Activated CD4-positive, alpha-beta T cell treated with anti-CD3 and anti-CD28 coated beads for 1 hour (primary cell): ENCODE measurements around the gene LYRM1.
"Not testable (repeated sequence)": the region's sequence is repeated elsewhere in the genome, so short reads cannot be mapped to it uniquely, and the experiment has no call there.

ENCODE experiments used
- DNase-seq: peaks from one replicate; pipeline ENCODE4 v3.0.0-alpha.2; 2020

Gene LYRM1

GRCh38 chr16:20900299-20901067 lies at the start of gene LYRM1, which contains the start of gene DCUN1D3:
TSS of gene LYRM1 (plus strand) at chr16:20900771. CDS start at chr16:20915556, 14,785 bp downstream.
TSS of gene DCUN1D3 (minus strand) at chr16:20900358. CDS start at chr16:20862538, 37,820 bp downstream.
- peak; percentile 77 for DNase-seq

- DNase-seq: no peak
Observed at GRCh38 chr16:20850981-20851380, 49.6 kb upstream of the LYRM1 start.

GRCh38 chr16:20851601-20852000 lies 49.0 kb upstream of the LYRM1 start:
- DNase-seq: no peak

GRCh38 chr16:20853143-20853542 lies 47.4 kb upstream of the LYRM1 start:
- DNase-seq: no peak

GRCh38 chr16:20853981-20854620 lies 46.5 kb upstream of the LYRM1 start:
- DNase-seq: no peak

GRCh38 chr16:20854963-20855362 lies 45.6 kb upstream of the LYRM1 start:
- no peak for DNase-seq

- no peak for DNase-seq
Observed at GRCh38 chr16:20857281-20857680, 43.3 kb upstream of the LYRM1 start.

- no peak for DNase-seq
Observed at GRCh38 chr16:20859229-20859628, 41.3 kb upstream of the LYRM1 start.

- no peak for DNase-seq
Observed at GRCh38 chr16:20859699-20860098, 40.9 kb upstream of the LYRM1 start.

GRCh38 chr16:20860361-20860760 lies 40.2 kb upstream of the LYRM1 start:
- no peak for DNase-seq

GRCh38 chr16:20860995-20861394 lies 39.6 kb upstream of the LYRM1 start:
- not testable (repeated sequence) for DNase-seq

GRCh38 chr16:20862162-20862960 lies 38.2 kb upstream of the LYRM1 start:
- no peak for DNase-seq

- not testable (repeated sequence) for DNase-seq
Observed at GRCh38 chr16:20864376-20864775, 36.2 kb upstream of the LYRM1 start.

- no peak for DNase-seq
Observed at GRCh38 chr16:20865420-20866131, 35.0 kb upstream of the LYRM1 start.

- no peak for DNase-seq
Observed at GRCh38 chr16:20866145-20866772, 34.3 kb upstream of the LYRM1 start.

GRCh38 chr16:20866801-20867200 lies 33.8 kb upstream of the LYRM1 start:
- DNase-seq: no peak

GRCh38 chr16:20867585-20867984 lies 33.0 kb upstream of the LYRM1 start:
- no peak for DNase-seq

GRCh38 chr16:20868890-20869289 lies 31.7 kb upstream of the LYRM1 start:
- no peak for DNase-seq

- DNase-seq: no peak
Observed at GRCh38 chr16:20870122-20870820, 30.3 kb upstream of the LYRM1 start.

GRCh38 chr16:20871258-20871657 lies 29.3 kb upstream of the LYRM1 start:
- no peak for DNase-seq

GRCh38 chr16:20871941-20872815 lies 28.4 kb upstream of the LYRM1 start:
- no peak for DNase-seq
